ENCODE results near the gene NTRK2. TPM values are rescaled to one million over a fixed set of nuclear protein-coding genes. Genes with fewer than 3 reads are reported as not detected.

NTRK2 gene
- total RNA-seq, 1 experiment from 2014 or later = not detected

DNA sequence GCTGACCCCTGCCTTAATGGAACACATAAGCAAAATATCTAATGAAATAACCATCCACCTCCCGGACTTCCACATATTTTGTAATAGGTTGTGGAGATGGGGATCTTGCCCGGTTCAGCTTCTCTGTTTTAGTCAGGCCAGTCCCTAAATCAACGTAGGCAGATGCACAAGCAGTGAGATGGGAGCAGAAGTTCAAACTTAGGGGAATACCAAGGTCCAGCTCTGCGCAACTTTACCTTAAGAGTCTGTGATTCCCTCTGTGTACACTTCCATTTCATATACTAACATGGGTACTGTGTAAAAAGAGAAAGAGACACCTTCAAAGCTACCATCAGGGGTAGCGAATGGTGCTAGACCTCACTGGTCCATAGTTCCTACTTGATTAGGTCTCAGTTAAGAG, 110.9 kb downstream of the NTRK2 start:
- no peaks in the 10 kb centered on the region for H3K9me3 ChIP-seq (ENCODE audit: control insufficient read depth in 1 of 2, insufficient read depth in 1 of 2, low read depth in 1 of 2, low read length in 2 of 2)
- no peak overlapping the region for H2AFZ ChIP-seq (ENCODE audit: low read depth, low read length, poor library complexity, severe bottlenecking)
- H3K9ac ChIP-seq (ENCODE audit: low read length) = no peak overlapping the region
- ChIA-PET POLR2A (no interaction called here), RAD21 (ENCODE audit: low non-redundant PET in 1 of 2, low total read pairs in 2 of 2, uncharacterized antibody in 2 of 2, unreplicated experiment in 2 of 2) (no interaction called here), CTCF (interaction anchor here (0.6 to 1.3 kb wide), 3 partner anchors 86 to 401 kb away, joined by 3 to 12 read pairs (median 3); no protein-coding TSS in a partner anchor)
- no peaks in the 10 kb centered on the region for H3K36me3 ChIP-seq (ENCODE audit: control insufficient read depth in 1 of 2, insufficient read depth in 2 of 2, low read length in 2 of 2)
- no peaks in the 10 kb centered on the region for H3K79me2 ChIP-seq (ENCODE audit: insufficient read depth, low read length)
- H3K4me3 ChIP-seq (replicated peaks in 1 of 2; ENCODE audit: low read depth in 1 of 2, low read length in 2 of 2) = no peak overlapping the region
- ATAC-seq = no peak
- no peak for DNase-seq (ENCODE audit: low read depth, low spot score)
- no peaks in the 10 kb centered on the region for H3K4me1 ChIP-seq (ENCODE audit: control insufficient read depth in 1 of 2, insufficient read depth in 2 of 2, low read length in 2 of 2)
- no peaks in the 10 kb centered on the region for H4K20me1 ChIP-seq (ENCODE audit: insufficient read depth)
- peaks cover 16% of the 10 kb centered on the region for H3K27me3 ChIP-seq (ENCODE audit: insufficient read depth, low read length)
- intact Hi-C loops (cut with micrococcal nuclease) = loop anchor here (2.0 to 5.0 kb wide), 2 partner anchors 83 to 384 kb away; no protein-coding TSS in a partner anchor
- no peak overlapping the region for H3K4me2 ChIP-seq (ENCODE audit: low read length)
- no peaks in the 10 kb centered on the region for H3K9me2 ChIP-seq (ENCODE audit: insufficient read depth)
- TF ChIP-seq FOSL1 (IDR thresholded peaks at IDR 0.05; ENCODE audit: low read depth) (no peak), JUND (IDR thresholded peaks at IDR 0.05) (no peak), POLR2A (IDR thresholded peaks at IDR 0.05; ENCODE audit: borderline replicate concordance, extremely low read depth, insufficient read depth, insufficient read length) (no peak), CEBPB (IDR thresholded peaks at IDR 0.05; ENCODE audit: low read depth) (no peak), SIN3A (IDR thresholded peaks at IDR 0.05; ENCODE audit: low read depth) (no peak), EGR1 (IDR thresholded peaks at IDR 0.05; ENCODE audit: low read depth) (no peak), EZH2 (IDR thresholded peaks at IDR 0.05) (no peak), RAD21 (IDR thresholded peaks at IDR 0.05; ENCODE audit: low read depth) (no peak), ELF1 (IDR thresholded peaks at IDR 0.05; ENCODE audit: borderline replicate concordance, low read depth) (no peak), CBX3 (IDR thresholded peaks at IDR 0.05; ENCODE audit: low read depth) (no peak), ZNF274 (IDR thresholded peaks at IDR 0.05; ENCODE audit: low read depth, low read length) (no peak)
- TF ChIP-seq, protein P1, sequence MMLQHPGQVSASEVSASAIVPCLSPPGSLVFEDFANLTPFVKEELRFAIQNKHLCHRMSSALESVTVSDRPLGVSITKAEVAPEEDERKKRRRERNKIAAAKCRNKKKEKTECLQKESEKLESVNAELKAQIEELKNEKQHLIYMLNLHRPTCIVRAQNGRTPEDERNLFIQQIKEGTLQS (IDR thresholded peaks at IDR 0.05) = no peak
- no TSS peak for BruUV-seq (replicated peaks)
- H3K27ac ChIP-seq (ENCODE audit: low read depth, low read length) = no peak overlapping the region

DNA sequence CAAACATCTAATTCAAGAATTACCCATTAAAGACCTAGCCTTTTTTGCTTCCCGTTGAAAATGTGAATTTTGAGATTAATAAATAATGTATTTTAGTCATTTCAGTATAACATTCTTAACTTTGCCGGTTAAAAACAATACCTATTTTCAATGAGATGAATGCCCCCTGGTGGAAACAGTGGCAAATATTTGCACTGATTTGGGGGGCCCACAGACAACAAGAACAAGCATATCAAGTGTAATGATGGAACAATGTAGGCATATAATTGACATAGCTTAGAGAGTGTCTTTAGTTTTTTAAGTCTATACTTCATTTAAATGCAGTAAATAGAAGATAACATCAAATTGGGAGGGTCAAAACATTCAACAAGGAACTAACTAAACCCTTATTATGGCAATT, 111.9 kb downstream of the NTRK2 start:
- Histone ChIP-seq H3K9ac (ENCODE audit: low read length) (no peak overlapping the region), H4K20me1 (ENCODE audit: insufficient read depth) (no peaks in the 10 kb centered on the region), H3K4me1 (ENCODE audit: control insufficient read depth in 1 of 2, insufficient read depth in 2 of 2, low read length in 2 of 2) (no peaks in the 10 kb centered on the region), H3K4me2 (ENCODE audit: low read length) (no peak overlapping the region), H3K27ac (ENCODE audit: low read depth, low read length) (no peak overlapping the region), H3K27me3 (ENCODE audit: insufficient read depth, low read length) (peaks cover 16% of the 10 kb centered on the region), H3K36me3 (ENCODE audit: control insufficient read depth in 1 of 2, insufficient read depth in 2 of 2, low read length in 2 of 2) (no peaks in the 10 kb centered on the region), H2AFZ (ENCODE audit: low read depth, low read length, poor library complexity, severe bottlenecking) (no peak overlapping the region), H3K4me3 (replicated peaks in 1 of 2; ENCODE audit: low read depth in 1 of 2, low read length in 2 of 2) (no peak overlapping the region), H3K79me2 (ENCODE audit: insufficient read depth, low read length) (no peaks in the 10 kb centered on the region), H3K9me2 (ENCODE audit: insufficient read depth) (no peaks in the 10 kb centered on the region), H3K9me3 (ENCODE audit: control insufficient read depth in 1 of 2, insufficient read depth in 1 of 2, low read depth in 1 of 2, low read length in 2 of 2) (no peaks in the 10 kb centered on the region)
- ChIA-PET CTCF (interaction anchor here (0.7 to 1.3 kb wide), 4 partner anchors 10 to 384 kb away, joined by 3 to 10 read pairs (median 4); no protein-coding TSS in a partner anchor), POLR2A (no interaction called here), RAD21 (ENCODE audit: low non-redundant PET in 1 of 2, low total read pairs in 2 of 2, uncharacterized antibody in 2 of 2, unreplicated experiment in 2 of 2) (no interaction called here)
- BruUV-seq (replicated peaks) = no TSS peak
- no peak for ATAC-seq
- TF ChIP-seq EZH2phosphoT487 (IDR thresholded peaks at IDR 0.05; ENCODE audit: borderline replicate concordance) = no peak
- TF ChIP-seq, protein P2, sequence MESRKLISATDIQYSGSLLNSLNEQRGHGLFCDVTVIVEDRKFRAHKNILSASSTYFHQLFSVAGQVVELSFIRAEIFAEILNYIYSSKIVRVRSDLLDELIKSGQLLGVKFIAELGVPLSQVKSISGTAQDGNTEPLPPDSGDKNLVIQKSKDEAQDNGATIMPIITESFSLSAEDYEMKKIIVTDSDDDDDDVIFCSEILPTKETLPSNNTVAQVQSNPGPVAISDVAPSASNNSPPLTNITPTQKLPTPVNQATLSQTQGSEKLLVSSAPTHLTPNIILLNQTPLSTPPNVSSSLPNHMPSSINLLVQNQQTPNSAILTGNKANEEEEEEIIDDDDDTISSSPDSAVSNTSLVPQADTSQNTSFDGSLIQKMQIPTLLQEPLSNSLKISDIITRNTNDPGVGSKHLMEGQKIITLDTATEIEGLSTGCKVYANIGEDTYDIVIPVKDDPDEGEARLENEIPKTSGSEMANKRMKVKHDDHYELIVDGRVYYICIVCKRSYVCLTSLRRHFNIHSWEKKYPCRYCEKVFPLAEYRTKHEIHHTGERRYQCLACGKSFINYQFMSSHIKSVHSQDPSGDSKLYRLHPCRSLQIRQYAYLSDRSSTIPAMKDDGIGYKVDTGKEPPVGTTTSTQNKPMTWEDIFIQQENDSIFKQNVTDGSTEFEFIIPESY (IDR thresholded peaks at IDR 0.05; ENCODE audit: extremely low read depth, insufficient replicate concordance, low read length) = no peak
- TF ChIP-seq JUND (IDR thresholded peaks at IDR 0.05) = no peak
- TF ChIP-seq RAD21 (IDR thresholded peaks at IDR 0.05; ENCODE audit: low read depth) = peak; percentile 45
- TF ChIP-seq, protein P3, sequence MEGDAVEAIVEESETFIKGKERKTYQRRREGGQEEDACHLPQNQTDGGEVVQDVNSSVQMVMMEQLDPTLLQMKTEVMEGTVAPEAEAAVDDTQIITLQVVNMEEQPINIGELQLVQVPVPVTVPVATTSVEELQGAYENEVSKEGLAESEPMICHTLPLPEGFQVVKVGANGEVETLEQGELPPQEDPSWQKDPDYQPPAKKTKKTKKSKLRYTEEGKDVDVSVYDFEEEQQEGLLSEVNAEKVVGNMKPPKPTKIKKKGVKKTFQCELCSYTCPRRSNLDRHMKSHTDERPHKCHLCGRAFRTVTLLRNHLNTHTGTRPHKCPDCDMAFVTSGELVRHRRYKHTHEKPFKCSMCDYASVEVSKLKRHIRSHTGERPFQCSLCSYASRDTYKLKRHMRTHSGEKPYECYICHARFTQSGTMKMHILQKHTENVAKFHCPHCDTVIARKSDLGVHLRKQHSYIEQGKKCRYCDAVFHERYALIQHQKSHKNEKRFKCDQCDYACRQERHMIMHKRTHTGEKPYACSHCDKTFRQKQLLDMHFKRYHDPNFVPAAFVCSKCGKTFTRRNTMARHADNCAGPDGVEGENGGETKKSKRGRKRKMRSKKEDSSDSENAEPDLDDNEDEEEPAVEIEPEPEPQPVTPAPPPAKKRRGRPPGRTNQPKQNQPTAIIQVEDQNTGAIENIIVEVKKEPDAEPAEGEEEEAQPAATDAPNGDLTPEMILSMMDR (IDR thresholded peaks at IDR 0.05 in 2 of 3, conservative IDR thresholded peaks at IDR 0.05 in 1 of 3; ENCODE audit: borderline replicate concordance in 1 of 3, insufficient read depth in 1 of 3, low read depth in 2 of 3, low read length in 2 of 3) = peak; percentile 36 to 59 (median 44); a peak in 5 of 6 replicates
- TF ChIP-seq, protein P1 (IDR thresholded peaks at IDR 0.05) = no peak
- TF ChIP-seq SRF (IDR thresholded peaks at IDR 0.05; ENCODE audit: low read depth) = no peak
- DNase-seq (ENCODE audit: low read depth, low spot score) = no peak
- intact Hi-C loops (cut with micrococcal nuclease) = loop anchor here (2.0 to 5.0 kb wide), 2 partner anchors 84 to 385 kb away; no protein-coding TSS in a partner anchor

All from HCT116 (cell line).